HepG2 (cell line): ENCODE measurements around the gene ARHGAP35. TPM values are rescaled to one million over a fixed set of nuclear protein-coding genes. Genes with fewer than 3 reads are reported as not detected.

Source experiments
- ADNP ChIP-seq: sonication (generic); formaldehyde crosslinking; IDR thresholded peaks from 2 replicates; pipeline ENCODE4 v1.4.0; 2020; ENCODE audit warnings: missing genetic modification reagents
- DZIP1 ChIP-seq: sonication (generic); formaldehyde crosslinking; IDR thresholded peaks from 2 replicates; pipeline ENCODE4 v1.5.0; 2020; ENCODE audit warnings: mild to moderate bottlenecking, missing genetic modification reagents
- HINFP ChIP-seq: sonication (generic); formaldehyde crosslinking; IDR thresholded peaks from 2 replicates; pipeline ENCODE4 v1.4.0; 2020; ENCODE audit warnings: low read depth, mild to moderate bottlenecking, missing genetic modification reagents
- LBX2 ChIP-seq: sonication (generic); formaldehyde crosslinking; IDR thresholded peaks from 2 replicates; pipeline ENCODE4 v1.5.0; 2020; ENCODE audit warnings: missing genetic modification reagents, mild to moderate bottlenecking, borderline replicate concordance
- MAFK ChIP-seq, 2 experiments: IDR thresholded peaks in 1 of 2; conservative IDR thresholded peaks in 1 of 2; 2 replicates each; pipeline ENCODE4 v1.6.1; 2011; ENCODE audit warnings: improper control_type of control experiment in 2 of 2, low read length in 2 of 2
- NFE2L2 ChIP-seq: fragments of 150-350 bp; IDR thresholded peaks from 2 replicates; pipeline ENCODE4 v1.6.1; 2014; ENCODE audit warnings: low read length
- NFYC ChIP-seq: IDR thresholded peaks from 2 replicates; pipeline ENCODE4 v1.6.1; 2016; ENCODE audit warnings: missing genetic modification reagents, missing compliant biosample characterization
- PRDM4 ChIP-seq: sonication (generic); formaldehyde crosslinking; IDR thresholded peaks from 2 replicates; pipeline ENCODE4 v1.9.0; 2021; ENCODE audit warnings: missing genetic modification reagents, borderline replicate concordance
- RFXAP ChIP-seq: sonication (generic); formaldehyde crosslinking; IDR thresholded peaks from 2 replicates; pipeline ENCODE4 v1.4.0; 2020; ENCODE audit warnings: missing genetic modification reagents, borderline replicate concordance
- WIZ ChIP-seq: sonication (generic); formaldehyde crosslinking; IDR thresholded peaks from 2 replicates; pipeline ENCODE4 v1.5.1; 2020; ENCODE audit warnings: mild to moderate bottlenecking, missing genetic modification reagents
- ZBTB8A ChIP-seq: sonication (generic); formaldehyde crosslinking; IDR thresholded peaks from 2 replicates; pipeline ENCODE4 v1.4.0; 2020; ENCODE audit warnings: mild to moderate bottlenecking, low read depth, missing genetic modification reagents, borderline replicate concordance
- ZNF326 ChIP-seq: sonication (generic); formaldehyde crosslinking; IDR thresholded peaks from 2 replicates; pipeline ENCODE4 v1.4.0; 2020; ENCODE audit warnings: missing genetic modification reagents, borderline replicate concordance
- ZNF784 ChIP-seq: sonication (generic); formaldehyde crosslinking; IDR thresholded peaks from 2 replicates; pipeline ENCODE4 v1.5.1; 2020; ENCODE audit warnings: missing genetic modification reagents, mild to moderate bottlenecking, borderline replicate concordance
- ZNF883 ChIP-seq: sonication (generic); formaldehyde crosslinking; IDR thresholded peaks from 2 replicates; pipeline ENCODE4 v1.5.1; 2020; ENCODE audit warnings: mild to moderate bottlenecking, missing genetic modification reagents; ENCODE audit errors: not compliant biosample characterization
- polyA plus RNA-seq, 8 experiments: library from polyadenylated mRNA; depleted of rRNA in 3 of 8; stranded (reverse) in 7 of 8; unstranded in 1 of 8; fragments of >200 nt; fragmentation: Illumina TruSeq in 4 of 8; extraction: Trizol in 4 of 8; gene quantifications; 2 replicates each; pipeline versions ENCODE4 v1.2.1 to v1.2.3, GENCODE V29; 2011 to 2016; ENCODE audit warnings: low read depth in 4 of 8, missing spikeins in 1 of 8, mixed read lengths in 1 of 8; ENCODE audit not compliant: insufficient read depth in 1 of 8
- total RNA-seq, 5 experiments: library from RNA; depleted of rRNA; stranded (reverse); fragments of >200 nt; fragmentation: Illumina TruSeq; extraction: Trizol; gene quantifications; 2 replicates each; pipeline ENCODE4 v1.2.3, GENCODE V29; 2016; ENCODE audit warnings: low read depth in 1 of 5

Gene ARHGAP35
- total and polyA plus RNA-seq, 2 of the 13 experiments (the other 11 are each of a cell fraction or from before 2014, with no cell fraction given), result 30.1 to 30.2 TPM

- TF ChIP-seq DZIP1 (CRISPR knock-in tag) (no peak), ADNP (CRISPR knock-in tag) (no peak), PRDM4 (CRISPR knock-in tag) (no peak), NFE2L2 (peak; percentile 94), LBX2 (no peak), NFYC (no peak), HINFP (CRISPR knock-in tag) (no peak), ZBTB8A (CRISPR knock-in tag) (no peak), ZNF784 (CRISPR knock-in tag) (no peak), ZNF883 (no peak), MAFK (conservative IDR thresholded peaks at IDR 0.05 in 1 of 2, IDR thresholded peaks at IDR 0.05 in 1 of 2; ENCODE audit: low read length in 2 of 2) (peak in 1 of 2 experiments; percentile 41; a peak in 1 of 4 replicates), ZNF326 (CRISPR knock-in tag) (no peak), WIZ (CRISPR knock-in tag) (no peak), RFXAP (CRISPR knock-in tag) (0 out of 2 replicates have a peak, but pooled peaks have one; percentile 34)
These were observed 5.8 kb downstream of the ARHGAP35 start (continued) for GRCh38 chr19:46866407-46867136.
